ENCODE results near the gene WIPI1. TPM values are rescaled to one million over a fixed set of nuclear protein-coding genes. Genes with fewer than 3 reads are reported as not detected.

WIPI1 gene
- total and polyA plus RNA-seq, 2 of the 13 experiments (the other 11 are each of a cell fraction or from before 2014, with no cell fraction given): 29.4 to 141 TPM

DNA sequence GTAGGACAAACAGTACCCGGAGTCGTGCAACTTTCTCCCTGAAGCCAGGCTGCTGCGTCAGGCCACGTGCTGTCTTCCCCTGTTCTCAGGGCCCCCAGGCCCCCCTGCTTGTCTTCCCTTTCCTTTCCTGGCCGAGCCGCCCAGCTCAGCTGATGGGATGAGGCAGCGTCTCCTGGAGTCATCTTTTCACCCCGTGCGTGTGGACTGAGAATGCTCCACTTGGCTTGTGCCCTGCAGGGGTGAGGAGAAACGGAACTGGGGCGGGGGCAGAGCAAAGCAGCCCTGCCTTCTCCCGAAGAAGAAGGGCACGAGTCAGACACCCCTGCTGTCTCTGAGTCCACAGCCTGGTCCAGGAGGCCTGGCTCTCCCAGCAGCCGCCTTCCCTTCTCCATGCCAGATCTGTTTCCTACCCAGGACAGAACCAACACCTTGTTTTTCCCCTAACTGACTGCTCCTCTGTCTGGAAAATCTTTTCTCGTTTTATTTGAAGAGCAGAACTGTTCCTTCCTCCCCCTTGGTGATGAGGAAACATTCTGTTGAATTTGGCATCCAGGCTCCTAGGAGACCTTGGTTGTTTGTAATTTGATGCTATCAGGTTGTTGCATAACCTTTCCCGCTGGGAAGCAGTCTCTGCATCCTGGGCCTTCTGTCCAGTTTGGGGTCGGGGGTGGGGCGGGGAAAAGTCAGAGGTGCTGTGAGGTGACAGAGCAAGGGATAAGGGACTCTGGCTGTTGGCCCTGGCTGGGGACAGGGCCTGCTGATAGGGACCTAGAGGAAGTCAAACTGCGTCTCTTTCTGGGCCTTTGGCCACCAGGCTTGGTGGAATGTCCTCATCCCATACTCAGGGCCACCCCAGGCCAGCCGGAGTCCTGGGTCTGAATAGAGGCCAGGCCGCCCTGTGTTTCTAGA lies 78.8 kb downstream of the WIPI1 start (continued):
- TF ChIP-seq, protein P1, sequence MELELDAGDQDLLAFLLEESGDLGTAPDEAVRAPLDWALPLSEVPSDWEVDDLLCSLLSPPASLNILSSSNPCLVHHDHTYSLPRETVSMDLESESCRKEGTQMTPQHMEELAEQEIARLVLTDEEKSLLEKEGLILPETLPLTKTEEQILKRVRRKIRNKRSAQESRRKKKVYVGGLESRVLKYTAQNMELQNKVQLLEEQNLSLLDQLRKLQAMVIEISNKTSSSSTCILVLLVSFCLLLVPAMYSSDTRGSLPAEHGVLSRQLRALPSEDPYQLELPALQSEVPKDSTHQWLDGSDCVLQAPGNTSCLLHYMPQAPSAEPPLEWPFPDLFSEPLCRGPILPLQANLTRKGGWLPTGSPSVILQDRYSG (CRISPR knock-in tag; IDR thresholded peaks at IDR 0.05): 0 out of 2 replicates have a peak, but pooled peaks have one; percentile 59
- peak; percentile 27 for TF ChIP-seq ZEB1 (IDR thresholded peaks at IDR 0.05; ENCODE audit: insufficient replicate concordance, low read depth)
- peak; percentile 88 for TF ChIP-seq ZFP37 (CRISPR knock-in tag; IDR thresholded peaks at IDR 0.05; ENCODE audit: borderline replicate concordance)
- no peak for TF ChIP-seq SP140L (CRISPR knock-in tag; IDR thresholded peaks at IDR 0.05; ENCODE audit: borderline replicate concordance)
- TF ChIP-seq, protein P2, sequence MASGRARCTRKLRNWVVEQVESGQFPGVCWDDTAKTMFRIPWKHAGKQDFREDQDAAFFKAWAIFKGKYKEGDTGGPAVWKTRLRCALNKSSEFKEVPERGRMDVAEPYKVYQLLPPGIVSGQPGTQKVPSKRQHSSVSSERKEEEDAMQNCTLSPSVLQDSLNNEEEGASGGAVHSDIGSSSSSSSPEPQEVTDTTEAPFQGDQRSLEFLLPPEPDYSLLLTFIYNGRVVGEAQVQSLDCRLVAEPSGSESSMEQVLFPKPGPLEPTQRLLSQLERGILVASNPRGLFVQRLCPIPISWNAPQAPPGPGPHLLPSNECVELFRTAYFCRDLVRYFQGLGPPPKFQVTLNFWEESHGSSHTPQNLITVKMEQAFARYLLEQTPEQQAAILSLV (CRISPR knock-in tag; IDR thresholded peaks at IDR 0.05; ENCODE audit: borderline replicate concordance): no peak; the same call in 1 of the 2 replicates
- TF ChIP-seq ZNF446 (CRISPR knock-in tag; IDR thresholded peaks at IDR 0.05): peak; percentile 78; the same call in 1 of the 2 replicates
- peak; percentile 69; the same call in 1 of the 2 replicates for TF ChIP-seq ZMYM2 (CRISPR knock-in tag; IDR thresholded peaks at IDR 0.05)
- TF ChIP-seq, protein P3, sequence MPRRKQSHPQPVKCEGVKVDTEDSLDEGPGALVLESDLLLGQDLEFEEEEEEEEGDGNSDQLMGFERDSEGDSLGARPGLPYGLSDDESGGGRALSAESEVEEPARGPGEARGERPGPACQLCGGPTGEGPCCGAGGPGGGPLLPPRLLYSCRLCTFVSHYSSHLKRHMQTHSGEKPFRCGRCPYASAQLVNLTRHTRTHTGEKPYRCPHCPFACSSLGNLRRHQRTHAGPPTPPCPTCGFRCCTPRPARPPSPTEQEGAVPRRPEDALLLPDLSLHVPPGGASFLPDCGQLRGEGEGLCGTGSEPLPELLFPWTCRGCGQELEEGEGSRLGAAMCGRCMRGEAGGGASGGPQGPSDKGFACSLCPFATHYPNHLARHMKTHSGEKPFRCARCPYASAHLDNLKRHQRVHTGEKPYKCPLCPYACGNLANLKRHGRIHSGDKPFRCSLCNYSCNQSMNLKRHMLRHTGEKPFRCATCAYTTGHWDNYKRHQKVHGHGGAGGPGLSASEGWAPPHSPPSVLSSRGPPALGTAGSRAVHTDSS (CRISPR knock-in tag; conservative IDR thresholded peaks at IDR 0.05): no peak
- TF ChIP-seq GATAD2A (CRISPR knock-in tag; IDR thresholded peaks at IDR 0.05): peak; percentile 91
- TF ChIP-seq, protein P4, sequence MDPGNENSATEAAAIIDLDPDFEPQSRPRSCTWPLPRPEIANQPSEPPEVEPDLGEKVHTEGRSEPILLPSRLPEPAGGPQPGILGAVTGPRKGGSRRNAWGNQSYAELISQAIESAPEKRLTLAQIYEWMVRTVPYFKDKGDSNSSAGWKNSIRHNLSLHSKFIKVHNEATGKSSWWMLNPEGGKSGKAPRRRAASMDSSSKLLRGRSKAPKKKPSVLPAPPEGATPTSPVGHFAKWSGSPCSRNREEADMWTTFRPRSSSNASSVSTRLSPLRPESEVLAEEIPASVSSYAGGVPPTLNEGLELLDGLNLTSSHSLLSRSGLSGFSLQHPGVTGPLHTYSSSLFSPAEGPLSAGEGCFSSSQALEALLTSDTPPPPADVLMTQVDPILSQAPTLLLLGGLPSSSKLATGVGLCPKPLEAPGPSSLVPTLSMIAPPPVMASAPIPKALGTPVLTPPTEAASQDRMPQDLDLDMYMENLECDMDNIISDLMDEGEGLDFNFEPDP (CRISPR knock-in tag; conservative IDR thresholded peaks at IDR 0.05): no peak
- TF ChIP-seq, protein P5, sequence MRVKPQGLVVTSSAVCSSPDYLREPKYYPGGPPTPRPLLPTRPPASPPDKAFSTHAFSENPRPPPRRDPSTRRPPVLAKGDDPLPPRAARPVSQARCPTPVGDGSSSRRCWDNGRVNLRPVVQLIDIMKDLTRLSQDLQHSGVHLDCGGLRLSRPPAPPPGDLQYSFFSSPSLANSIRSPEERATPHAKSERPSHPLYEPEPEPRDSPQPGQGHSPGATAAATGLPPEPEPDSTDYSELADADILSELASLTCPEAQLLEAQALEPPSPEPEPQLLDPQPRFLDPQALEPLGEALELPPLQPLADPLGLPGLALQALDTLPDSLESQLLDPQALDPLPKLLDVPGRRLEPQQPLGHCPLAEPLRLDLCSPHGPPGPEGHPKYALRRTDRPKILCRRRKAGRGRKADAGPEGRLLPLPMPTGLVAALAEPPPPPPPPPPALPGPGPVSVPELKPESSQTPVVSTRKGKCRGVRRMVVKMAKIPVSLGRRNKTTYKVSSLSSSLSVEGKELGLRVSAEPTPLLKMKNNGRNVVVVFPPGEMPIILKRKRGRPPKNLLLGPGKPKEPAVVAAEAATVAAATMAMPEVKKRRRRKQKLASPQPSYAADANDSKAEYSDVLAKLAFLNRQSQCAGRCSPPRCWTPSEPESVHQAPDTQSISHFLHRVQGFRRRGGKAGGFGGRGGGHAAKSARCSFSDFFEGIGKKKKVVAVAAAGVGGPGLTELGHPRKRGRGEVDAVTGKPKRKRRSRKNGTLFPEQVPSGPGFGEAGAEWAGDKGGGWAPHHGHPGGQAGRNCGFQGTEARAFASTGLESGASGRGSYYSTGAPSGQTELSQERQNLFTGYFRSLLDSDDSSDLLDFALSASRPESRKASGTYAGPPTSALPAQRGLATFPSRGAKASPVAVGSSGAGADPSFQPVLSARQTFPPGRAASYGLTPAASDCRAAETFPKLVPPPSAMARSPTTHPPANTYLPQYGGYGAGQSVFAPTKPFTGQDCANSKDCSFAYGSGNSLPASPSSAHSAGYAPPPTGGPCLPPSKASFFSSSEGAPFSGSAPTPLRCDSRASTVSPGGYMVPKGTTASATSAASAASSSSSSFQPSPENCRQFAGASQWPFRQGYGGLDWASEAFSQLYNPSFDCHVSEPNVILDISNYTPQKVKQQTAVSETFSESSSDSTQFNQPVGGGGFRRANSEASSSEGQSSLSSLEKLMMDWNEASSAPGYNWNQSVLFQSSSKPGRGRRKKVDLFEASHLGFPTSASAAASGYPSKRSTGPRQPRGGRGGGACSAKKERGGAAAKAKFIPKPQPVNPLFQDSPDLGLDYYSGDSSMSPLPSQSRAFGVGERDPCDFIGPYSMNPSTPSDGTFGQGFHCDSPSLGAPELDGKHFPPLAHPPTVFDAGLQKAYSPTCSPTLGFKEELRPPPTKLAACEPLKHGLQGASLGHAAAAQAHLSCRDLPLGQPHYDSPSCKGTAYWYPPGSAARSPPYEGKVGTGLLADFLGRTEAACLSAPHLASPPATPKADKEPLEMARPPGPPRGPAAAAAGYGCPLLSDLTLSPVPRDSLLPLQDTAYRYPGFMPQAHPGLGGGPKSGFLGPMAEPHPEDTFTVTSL (CRISPR knock-in tag; IDR thresholded peaks at IDR 0.05; ENCODE audit: borderline replicate concordance): peak; percentile 77; the same call in 1 of the 2 replicates
- peak; percentile 96 for TF ChIP-seq SNAI1 (CRISPR knock-in tag; IDR thresholded peaks at IDR 0.05; ENCODE audit: borderline replicate concordance)
- peak; percentile 82 for TF ChIP-seq CREM (IDR thresholded peaks at IDR 0.05)
- TF ChIP-seq CREM (CRISPR knock-in tag; IDR thresholded peaks at IDR 0.05): no peak
- TF ChIP-seq, protein P6, sequence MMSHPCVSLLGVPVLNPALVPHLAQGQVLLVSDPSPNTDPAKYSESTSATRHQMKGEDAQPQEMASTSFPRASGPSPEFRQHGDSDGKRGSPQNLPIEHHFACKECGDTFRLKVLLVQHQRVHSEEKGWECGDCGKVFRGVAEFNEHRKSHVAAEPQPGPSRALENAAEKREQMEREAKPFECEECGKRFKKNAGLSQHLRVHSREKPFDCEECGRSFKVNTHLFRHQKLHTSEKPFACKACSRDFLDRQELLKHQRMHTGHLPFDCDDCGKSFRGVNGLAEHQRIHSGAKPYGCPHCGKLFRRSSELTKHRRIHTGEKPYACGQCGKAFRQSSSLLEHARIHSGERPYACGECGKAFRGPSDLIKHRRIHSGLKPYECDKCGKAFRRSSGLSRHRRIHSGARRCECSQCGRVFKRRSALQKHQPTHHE (CRISPR knock-in tag; IDR thresholded peaks at IDR 0.05; ENCODE audit: borderline replicate concordance): 0 out of 2 replicates have a peak, but pooled peaks have one; percentile 27

Data from HepG2 (cell line).